Adipocyte (in vitro differentiated cells): Measurements from ENCODE around the gene PNP.

ENCODE experiments used
- DNase-seq: peaks from one replicate; pipeline ENCODE4 v3.0.0-alpha.2; 2015; ENCODE audit warnings: low read depth
- H3K27me3 ChIP-seq: replicated peaks from 2 replicates; pipeline ENCODE4 v1.7.0; 2013; ENCODE audit warnings: mild to moderate bottlenecking, low read length, moderate library complexity; ENCODE audit not compliant: control insufficient read depth, insufficient read depth
- H3K36me3 ChIP-seq: 2 replicates; pipeline ENCODE4 v1.7.0; 2013; ENCODE audit warnings: low read length, mild to moderate bottlenecking, moderate library complexity; ENCODE audit not compliant: control insufficient read depth, insufficient read depth, severe bottlenecking
- H3K4me1 ChIP-seq: 2 replicates; pipeline ENCODE4 v1.7.0; 2013; ENCODE audit warnings: mild to moderate bottlenecking, low read length, moderate library complexity; ENCODE audit not compliant: control insufficient read depth, insufficient read depth
- H3K4me3 ChIP-seq: 2 replicates; pipeline ENCODE4 v1.7.0; 2013; ENCODE audit warnings: mild to moderate bottlenecking, low read length, moderate library complexity
- H3K9ac ChIP-seq: 2 replicates; pipeline ENCODE4 v1.7.0; 2013; ENCODE audit warnings: mild to moderate bottlenecking, low read length, moderate library complexity
- H3K9me3 ChIP-seq: 2 replicates; pipeline ENCODE4 v1.7.0; 2013; ENCODE audit warnings: mild to moderate bottlenecking, low read length, moderate library complexity; ENCODE audit not compliant: control insufficient read depth

Gene PNP

GRCh38 chr14:20515846-20516245, 46.6 kb downstream of the PNP start:
- H3K9me3 ChIP-seq = peaks cover 7% of the 10 kb centered on the region
- H3K9ac ChIP-seq = no peak overlapping the region
- no peak overlapping the region for H3K4me3 ChIP-seq
- no peaks in the 10 kb centered on the region for H3K36me3 ChIP-seq
- H3K4me1 ChIP-seq = peaks cover 9% of the 10 kb centered on the region
- no peaks in the 10 kb centered on the region for H3K27me3 ChIP-seq
- no peak for DNase-seq

GRCh38 chr14:20516921-20517320, 47.7 kb downstream of the PNP start:
- H3K9ac ChIP-seq = no peak overlapping the region
- DNase-seq = peak; percentile 23

GRCh38 chr14:20522332-20522731, 53.1 kb downstream of the PNP start:
- H3K27me3 ChIP-seq = peaks cover 6% of the 10 kb centered on the region
- peaks cover 2% of the 10 kb centered on the region for H3K4me1 ChIP-seq
- H3K4me3 ChIP-seq = no peak overlapping the region
- H3K9ac ChIP-seq = no peak overlapping the region
- H3K36me3 ChIP-seq = no peaks in the 10 kb centered on the region
- no peak for DNase-seq
- H3K9me3 ChIP-seq = peaks cover 7% of the 10 kb centered on the region

More at GRCh38 chr14:20516921-20517320, 47.7 kb downstream of the PNP start:
- Histone ChIP-seq H3K36me3 (no peaks in the 10 kb centered on the region), H3K4me1 (peaks cover 9% of the 10 kb centered on the region), H3K27me3 (no peaks in the 10 kb centered on the region), H3K4me3 (no peak overlapping the region), H3K9me3 (peaks cover 7% of the 10 kb centered on the region)

GRCh38 chr14:20524027-20524426, 54.8 kb downstream of the PNP start:
- H3K36me3 ChIP-seq = no peaks in the 10 kb centered on the region

More at GRCh38 chr14:20524027-20524426, 54.8 kb downstream of the PNP start:
- no peak for DNase-seq
- Histone ChIP-seq H3K4me3 (no peak overlapping the region), H3K9ac (no peak overlapping the region), H3K9me3 (peaks cover 7% of the 10 kb centered on the region), H3K27me3 (peaks cover 19% of the 10 kb centered on the region), H3K4me1 (no peaks in the 10 kb centered on the region)
